HFF-Myc (cell line): ENCODE results near the gene ZNF524.
"Not testable (repeated sequence)": the region's sequence is repeated elsewhere in the genome, so short reads cannot be mapped to it uniquely, and the experiment has no call there.

Source experiments
- DNase-seq: peaks from one replicate; pipeline ENCODE4 v3.0.0-alpha.2; 2011; ENCODE audit warnings: low read depth; ENCODE audit errors: extremely low read depth
- H3K4me3 ChIP-seq: replicated peaks from 2 replicates; pipeline ENCODE4 v1.5.1; 2011; ENCODE audit warnings: low read depth, mild to moderate bottlenecking, control low read depth, low read length
- TF ChIP-seq, protein P1 (sequence below): IDR thresholded peaks from 2 replicates; pipeline ENCODE4 v1.5.1; 2012; ENCODE audit warnings: mild to moderate bottlenecking, low read depth, low read length, control low read depth; ENCODE audit errors: missing control alignments

ZNF524 gene

DNA sequence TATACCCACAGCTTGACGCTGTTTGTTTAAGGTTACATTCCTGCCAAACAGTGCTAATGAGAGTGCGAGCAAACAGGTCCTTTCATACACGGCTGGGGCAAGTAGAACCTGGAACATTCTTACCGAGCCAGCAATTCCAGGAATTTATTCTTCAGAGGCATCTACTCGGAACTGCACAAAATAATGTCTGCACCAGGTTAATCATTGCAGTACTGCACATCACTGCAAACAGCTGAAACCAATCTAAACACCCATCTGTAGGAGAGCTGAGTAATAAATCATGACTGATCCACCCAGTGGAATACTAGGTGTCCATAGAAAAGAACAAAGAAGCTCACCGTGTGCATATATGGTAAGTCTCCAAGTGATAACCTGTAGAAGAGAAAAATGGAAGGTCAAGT is 18.3 kb upstream of the ZNF524 start:
- H3K4me3 ChIP-seq = no peak overlapping the region
- no peak for DNase-seq
- TF ChIP-seq, protein P1, sequence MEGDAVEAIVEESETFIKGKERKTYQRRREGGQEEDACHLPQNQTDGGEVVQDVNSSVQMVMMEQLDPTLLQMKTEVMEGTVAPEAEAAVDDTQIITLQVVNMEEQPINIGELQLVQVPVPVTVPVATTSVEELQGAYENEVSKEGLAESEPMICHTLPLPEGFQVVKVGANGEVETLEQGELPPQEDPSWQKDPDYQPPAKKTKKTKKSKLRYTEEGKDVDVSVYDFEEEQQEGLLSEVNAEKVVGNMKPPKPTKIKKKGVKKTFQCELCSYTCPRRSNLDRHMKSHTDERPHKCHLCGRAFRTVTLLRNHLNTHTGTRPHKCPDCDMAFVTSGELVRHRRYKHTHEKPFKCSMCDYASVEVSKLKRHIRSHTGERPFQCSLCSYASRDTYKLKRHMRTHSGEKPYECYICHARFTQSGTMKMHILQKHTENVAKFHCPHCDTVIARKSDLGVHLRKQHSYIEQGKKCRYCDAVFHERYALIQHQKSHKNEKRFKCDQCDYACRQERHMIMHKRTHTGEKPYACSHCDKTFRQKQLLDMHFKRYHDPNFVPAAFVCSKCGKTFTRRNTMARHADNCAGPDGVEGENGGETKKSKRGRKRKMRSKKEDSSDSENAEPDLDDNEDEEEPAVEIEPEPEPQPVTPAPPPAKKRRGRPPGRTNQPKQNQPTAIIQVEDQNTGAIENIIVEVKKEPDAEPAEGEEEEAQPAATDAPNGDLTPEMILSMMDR = no peak

DNA sequence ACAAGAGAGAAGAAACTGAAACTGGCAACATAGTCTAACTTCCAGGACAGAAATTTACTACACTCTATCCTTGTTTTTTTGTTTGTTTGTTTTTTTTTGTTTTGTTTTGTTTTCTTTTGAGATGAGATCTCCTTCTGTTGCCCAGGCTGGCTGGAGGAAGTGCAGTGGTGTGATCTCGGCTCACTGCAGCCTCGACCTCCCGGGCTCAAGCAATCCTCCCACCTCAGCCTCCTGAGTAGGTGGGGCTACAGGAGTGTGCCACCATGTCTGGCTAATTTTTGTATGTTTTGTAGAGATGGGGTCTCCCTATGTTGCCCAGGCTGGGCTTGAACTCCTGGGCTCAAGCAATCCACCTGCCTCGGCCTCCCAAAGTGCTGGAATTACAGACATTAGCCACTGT is 17.8 kb upstream of the ZNF524 start:
- not testable (repeated sequence) for H3K4me3 ChIP-seq, DNase-seq

DNA sequence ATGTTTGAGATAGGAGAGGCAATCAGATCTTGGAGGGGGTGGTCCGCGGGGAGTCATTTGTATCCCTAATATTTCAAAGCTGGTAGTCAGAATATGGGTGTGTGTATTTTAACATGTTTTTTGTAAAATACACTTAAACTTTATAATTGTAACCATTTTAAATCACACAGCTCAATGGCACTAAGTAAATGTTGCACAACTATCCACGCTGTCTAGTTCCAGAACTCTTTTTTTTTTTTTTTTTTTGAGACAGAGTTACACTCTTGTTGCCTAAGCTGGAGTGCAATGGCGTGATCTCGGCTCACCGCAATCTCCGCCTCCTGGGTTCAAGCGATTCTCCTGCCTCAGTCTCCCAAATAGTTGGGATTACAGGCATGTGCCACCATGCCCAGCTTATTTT is 16.2 kb upstream of the ZNF524 start:
- H3K4me3 ChIP-seq, DNase-seq: not testable (repeated sequence)

DNA sequence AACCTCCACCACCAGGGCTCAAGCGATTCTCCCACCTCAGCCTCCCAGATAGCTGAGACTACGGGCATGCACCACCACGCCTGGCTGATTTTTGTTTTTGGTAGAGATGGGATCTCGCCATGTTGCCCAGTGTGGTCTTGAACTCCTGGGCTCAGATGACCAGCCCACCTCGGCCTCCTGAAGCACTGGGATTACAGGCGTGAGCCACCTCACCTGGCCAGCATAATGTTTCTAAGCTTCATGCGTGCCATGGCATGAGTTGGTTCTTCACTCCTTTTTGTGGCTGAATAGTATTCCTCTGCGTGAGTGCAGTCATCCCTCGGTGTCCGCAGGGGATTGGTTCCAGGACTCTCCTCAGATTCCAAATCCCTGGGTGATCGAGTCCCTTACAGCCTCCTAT is 15.2 kb upstream of the ZNF524 start:
- DNase-seq = no peak
- TF ChIP-seq, protein P1 = no peak
- H3K4me3 ChIP-seq = no peak overlapping the region

DNA sequence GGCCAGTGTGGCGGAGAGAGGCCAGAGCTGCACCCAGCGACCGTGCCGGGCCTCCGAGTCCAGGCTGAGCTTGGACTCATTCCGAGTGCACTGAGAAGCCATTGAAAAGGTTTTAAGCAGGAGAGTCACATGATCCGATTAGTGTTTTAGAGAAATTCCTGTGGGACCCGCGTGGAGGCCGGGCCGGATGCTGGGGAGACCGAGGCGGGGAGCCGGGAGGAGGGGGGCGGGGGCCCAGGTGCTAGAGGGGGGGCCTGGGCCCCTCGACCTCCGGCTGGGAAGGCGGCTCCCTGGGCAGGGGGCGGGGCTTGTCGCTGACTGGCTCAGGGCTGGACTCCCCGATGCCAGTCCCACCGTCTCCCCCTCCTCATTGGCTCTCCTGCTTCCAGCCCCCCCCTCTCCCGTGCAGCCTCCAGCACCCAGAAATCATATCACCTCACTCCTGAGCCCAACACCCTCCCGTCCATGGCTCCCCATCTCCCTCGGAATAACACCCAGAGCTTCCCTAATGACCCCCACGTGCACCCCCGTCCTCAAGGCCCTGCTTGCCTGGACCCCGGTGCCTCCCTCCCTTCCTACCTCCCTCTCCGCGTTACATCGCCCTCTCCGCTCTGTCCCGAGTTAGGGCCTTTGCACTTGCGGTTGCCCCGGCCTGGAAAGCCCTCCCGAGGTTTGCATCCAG is 14.3 kb upstream of the ZNF524 start:
- peak overlapping the region; percentile 31 for H3K4me3 ChIP-seq
- DNase-seq = no peak
- TF ChIP-seq, protein P1 = no peak

- peak overlapping the region; percentile 40 for H3K4me3 ChIP-seq
- DNase-seq = peak; percentile 61
- TF ChIP-seq, protein P1 = no peak
Observed at GRCh38 chr19:55586976-55587668, 13.0 kb upstream of the ZNF524 start.

DNA sequence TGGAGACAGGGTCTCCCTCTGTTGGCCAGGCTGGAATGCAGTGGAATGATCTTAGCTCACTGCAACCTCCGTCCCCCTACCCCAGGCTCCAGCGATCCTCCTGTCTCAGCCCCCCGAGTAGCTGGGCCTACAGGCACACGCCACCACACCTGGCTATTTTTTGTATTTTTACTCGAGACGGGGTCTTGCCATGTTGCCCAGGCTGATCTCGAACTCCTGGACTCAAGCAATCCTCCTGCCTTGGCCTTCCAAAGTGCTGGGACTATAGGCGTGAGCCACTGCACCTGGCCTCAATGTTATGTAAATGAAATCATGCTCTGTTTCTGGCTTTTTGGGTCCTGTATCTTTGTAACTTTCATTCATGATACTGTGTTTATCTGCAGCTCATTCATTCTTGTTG is 11.3 kb upstream of the ZNF524 start:
- TF ChIP-seq, protein P1 = no peak
- DNase-seq = no peak
- no peak overlapping the region for H3K4me3 ChIP-seq

DNA sequence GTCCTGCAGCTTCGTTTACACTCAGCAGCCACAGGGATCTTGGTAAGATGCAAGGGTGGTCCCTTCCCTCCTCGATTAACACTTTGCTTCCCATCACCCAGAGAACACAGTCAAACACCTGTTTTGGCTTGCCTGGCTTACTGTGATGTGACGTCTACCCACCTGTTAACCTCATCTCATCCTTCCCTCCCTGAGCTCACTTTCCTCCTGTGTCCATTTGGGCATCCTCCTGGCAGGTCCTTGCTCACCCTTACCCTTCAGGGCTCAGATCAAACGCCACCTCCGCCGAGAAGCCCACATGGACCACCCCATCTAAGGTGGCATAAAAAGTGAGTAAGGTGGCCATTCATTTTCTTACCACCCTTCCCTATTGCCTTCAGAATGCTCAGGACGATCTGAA is 10.0 kb upstream of the ZNF524 start:
- TF ChIP-seq, protein P1 = no peak
- no peak for DNase-seq

More for the DNA sequence above, 10.0 kb upstream of the ZNF524 start:
- H3K4me3 ChIP-seq = no peak overlapping the region
